Caco-2 (cell line): ENCODE data around the gene ASIC1. TPM values are rescaled to one million over a fixed set of nuclear protein-coding genes. Genes with fewer than 3 reads are reported as not detected.

Experiments
- BruUV-seq: library from RNA; stranded (reverse); fragments of 400-500 nt; replicated peaks from 2 replicates; lab custom pipeline; 2021; lab: Mats Ljungman, UMichigan
- CTCF ChIA-PET: fragments of 300-600 bp; sonication (Branson Sonifier 250); formaldehyde crosslinking; loops from one replicate; lab custom pipeline; 2022; ENCODE audit warnings: antibody characterized with exemption; lab: Charles Lee
- POLR2A ChIA-PET: fragments of 300-600 bp; sonication (Branson Sonifier 250); formaldehyde crosslinking; loops from one replicate; lab custom pipeline; 2022; ENCODE audit warnings: antibody characterized with exemption; lab: Charles Lee
- DNase-seq, 2 experiments: peaks; one replicate each; pipeline versions ENCODE4 v3.0.0 to v3.0.0-alpha.2; 2020 to 2022
- H3K27me3 ChIP-seq: replicated peaks from 2 replicates; pipeline ENCODE4 v1.6.0; 2011; ENCODE audit warnings: low read length; ENCODE audit not compliant: control insufficient read depth, insufficient read depth
- H3K36me3 ChIP-seq: 2 replicates; pipeline ENCODE4 v1.5.1; 2011; ENCODE audit warnings: low read length; ENCODE audit not compliant: control insufficient read depth, insufficient read depth
- H3K4me1 ChIP-seq: fragments of 250-450 bp; sonication (Bioruptor Pico); 2 replicates; pipeline ENCODE4 v1.5.1; 2020; ENCODE audit warnings: mild to moderate bottlenecking
- H3K4me3 ChIP-seq: 2 replicates; pipeline ENCODE4 v1.5.1; 2011; ENCODE audit warnings: low read depth, mild to moderate bottlenecking, control low read depth, low read length
- H3K9me3 ChIP-seq: fragments of 250-450 bp; sonication (Bioruptor Pico); 2 replicates; pipeline ENCODE4 v1.5.1; 2020; ENCODE audit warnings: mild to moderate bottlenecking, moderate library complexity
- H3K27ac Mint-ChIP-seq: one replicate; pipeline ENCODE4 v1.8.0; 2022; ENCODE audit warnings: mixed read lengths; ENCODE audit not compliant: unreplicated experiment
- H3K27me3 Mint-ChIP-seq: one replicate; pipeline ENCODE4 v1.8.0; 2022; ENCODE audit warnings: mixed read lengths; ENCODE audit not compliant: insufficient read depth, unreplicated experiment
- H3K36me3 Mint-ChIP-seq: one replicate; pipeline ENCODE4 v1.8.0; 2022; ENCODE audit warnings: mild to moderate bottlenecking, mixed read lengths; ENCODE audit not compliant: insufficient read depth, unreplicated experiment
- H3K4me1 Mint-ChIP-seq: one replicate; pipeline ENCODE4 v1.8.0; 2022; ENCODE audit warnings: low read depth, mixed read lengths; ENCODE audit not compliant: unreplicated experiment
- H3K4me3 Mint-ChIP-seq: one replicate; pipeline ENCODE4 v1.8.0; 2022; ENCODE audit warnings: mild to moderate bottlenecking, moderate library complexity, mixed read lengths; ENCODE audit not compliant: unreplicated experiment
- H3K9me3 Mint-ChIP-seq: one replicate; pipeline ENCODE4 v1.8.0; 2022; ENCODE audit warnings: mixed read lengths; ENCODE audit not compliant: unreplicated experiment
- CTCF ChIP-seq, 2 experiments: fragments of 200-600 bp in 1 of 2; IDR thresholded peaks; 1 replicate in 1 of 2; 2 replicates in 1 of 2; pipeline versions ENCODE4 v1.5.1 to v1.8.0; 2011 to 2022; ENCODE audit warnings: antibody characterized with exemption in 1 of 2, control low read depth in 1 of 2, inconsistent platforms in 1 of 2, low read depth in 1 of 2, low read length in 1 of 2, mild to moderate bottlenecking in 1 of 2, moderate library complexity in 1 of 2; ENCODE audit not compliant: insufficient read depth in 1 of 2, severe bottlenecking in 1 of 2, unreplicated experiment in 1 of 2
- intact Hi-C: fragments of 100-400 bp; cut with micrococcal nuclease; formaldehyde crosslinking; loops from one replicate; pipeline ENCODE4 v1.10.0; 2022; ENCODE audit not compliant: unreplicated experiment
- total RNA-seq: library from RNA; stranded (reverse); gene quantifications from 2 replicates; pipeline ENCODE4 v1.2.3, GENCODE V29; 2022

Gene ASIC1
- total RNA-seq, 1 experiment from 2014 or later = 17.8 TPM

DNA sequence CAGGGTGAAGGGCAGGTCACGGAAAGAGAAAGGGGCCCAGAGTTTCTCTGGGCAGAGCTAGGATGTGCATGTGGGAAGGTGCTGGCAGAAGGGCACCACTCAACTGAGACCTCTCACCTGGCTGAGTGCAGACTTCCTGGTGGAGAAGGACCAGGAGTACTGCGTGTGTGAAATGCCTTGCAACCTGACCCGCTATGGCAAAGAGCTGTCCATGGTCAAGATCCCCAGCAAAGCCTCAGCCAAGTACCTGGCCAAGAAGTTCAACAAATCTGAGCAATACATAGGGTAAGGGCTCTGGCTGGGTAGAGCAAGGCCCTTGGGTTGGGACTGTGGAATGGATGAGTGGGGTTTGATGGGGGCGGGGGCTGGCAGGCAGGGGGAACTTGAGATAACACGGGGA lies 22.4 kb downstream of the ASIC1 start:
- no peak for DNase-seq
- no TSS peak for BruUV-seq
- H3K27me3 ChIP-seq = no peaks in the 10 kb centered on the region
- Mint-ChIP-seq H3K27ac (no peak overlapping the region), H3K4me3 (no peak overlapping the region), H3K9me3 (no peaks in the 10 kb centered on the region), H3K4me1 (peaks cover 38% of the 10 kb centered on the region), H3K36me3 (peaks cover 7% of the 10 kb centered on the region), H3K27me3 (no peaks in the 10 kb centered on the region)
- intact Hi-C loops = no loop called here
- no peaks in the 10 kb centered on the region for H3K9me3 ChIP-seq
- H3K4me3 ChIP-seq = no peak overlapping the region
- ChIA-PET CTCF (interaction anchor here (0.7 to 2.0 kb wide), 2 partner anchors 30 to 32 kb away, joined by 3 to 10 read pairs; partner anchors contain the start of gene COX14), POLR2A (no interaction called here)
- no peak for TF ChIP-seq CTCF (IDR thresholded peaks at IDR 0.05; ENCODE audit: insufficient read depth in 1 of 2, low read depth in 1 of 2, low read length in 1 of 2, severe bottlenecking in 1 of 2, unreplicated experiment in 1 of 2)
- peaks cover 54% of the 10 kb centered on the region for H3K4me1 ChIP-seq
- H3K36me3 ChIP-seq = peaks cover 2% of the 10 kb centered on the region; the same call in 1 of the 2 replicates

DNA sequence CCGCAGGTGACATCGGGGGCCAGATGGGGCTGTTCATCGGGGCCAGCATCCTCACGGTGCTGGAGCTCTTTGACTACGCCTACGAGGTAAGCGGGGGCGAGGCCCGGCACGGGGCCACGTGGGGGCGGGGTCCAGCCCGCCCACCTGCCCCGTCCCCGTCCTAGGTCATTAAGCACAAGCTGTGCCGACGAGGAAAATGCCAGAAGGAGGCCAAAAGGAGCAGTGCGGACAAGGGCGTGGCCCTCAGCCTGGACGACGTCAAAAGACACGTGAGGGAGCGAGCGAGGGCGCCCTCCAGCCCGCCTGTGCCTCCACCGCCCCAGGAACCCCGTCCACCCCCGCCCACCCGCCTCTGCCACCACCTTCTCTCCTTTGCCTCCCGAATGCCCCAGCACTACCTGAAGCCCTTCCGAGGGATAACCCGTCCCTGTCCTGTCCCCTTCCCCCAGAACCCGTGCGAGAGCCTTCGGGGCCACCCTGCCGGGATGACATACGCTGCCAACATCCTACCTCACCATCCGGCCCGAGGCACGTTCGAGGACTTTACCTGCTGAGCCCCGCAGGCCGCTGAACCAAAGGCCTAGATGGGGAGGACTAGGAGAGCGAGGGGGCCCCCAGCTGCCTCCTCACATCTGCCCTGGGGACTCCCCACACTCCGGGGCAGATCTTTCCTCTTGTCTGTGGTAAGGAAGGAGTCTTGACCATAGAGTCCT lies 23.9 kb downstream of the ASIC1 start:
- Histone ChIP-seq H3K27me3 (no peaks in the 10 kb centered on the region), H3K36me3 (peaks cover 2% of the 10 kb centered on the region; the same call in 1 of the 2 replicates), H3K4me1 (peaks cover 40% of the 10 kb centered on the region), H3K4me3 (no peak overlapping the region), H3K9me3 (no peaks in the 10 kb centered on the region)
- ChIA-PET POLR2A (no interaction called here), CTCF (no interaction called here)
- H3K36me3 Mint-ChIP-seq = peaks cover 12% of the 10 kb centered on the region
- H3K4me1 Mint-ChIP-seq = peaks cover 32% of the 10 kb centered on the region
- BruUV-seq = no TSS peak
- H3K27me3 Mint-ChIP-seq = no peaks in the 10 kb centered on the region
- TF ChIP-seq CTCF (IDR thresholded peaks at IDR 0.05; ENCODE audit: insufficient read depth in 1 of 2, low read depth in 1 of 2, low read length in 1 of 2, severe bottlenecking in 1 of 2, unreplicated experiment in 1 of 2) = no peak
- intact Hi-C loops = no loop called here
- no peak overlapping the region for H3K4me3 Mint-ChIP-seq
- peak overlapping the region; percentile 93 for H3K27ac Mint-ChIP-seq
- no peaks in the 10 kb centered on the region for H3K9me3 Mint-ChIP-seq
- DNase-seq = no peak

DNA sequence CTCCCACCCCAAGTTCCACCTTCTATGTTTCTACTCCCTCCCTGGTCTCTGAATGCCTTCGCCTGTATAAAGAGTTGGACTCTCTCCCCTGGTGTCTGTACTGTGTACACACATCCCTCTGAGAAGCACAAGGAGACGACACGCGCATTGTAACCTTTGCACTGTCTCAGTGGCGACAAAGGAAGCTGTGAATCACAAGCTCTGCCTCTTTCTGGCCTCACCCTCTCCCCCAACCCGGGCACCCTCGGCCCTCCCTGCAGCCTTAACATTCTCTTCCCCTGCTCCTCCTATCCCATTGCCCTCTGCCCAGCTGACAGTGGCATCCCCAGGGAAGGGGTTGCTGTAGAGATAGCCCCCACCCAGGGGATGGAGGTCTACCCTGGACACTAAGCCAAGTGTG lies 25.2 kb downstream of the ASIC1 start:
- ChIA-PET POLR2A (interaction anchor here (0.5 to 1.7 kb wide), 8 partner anchors 12 to 342 kb away, joined by 3 to 19 read pairs (median 4); partner anchors contain the start of genes COX14, RACGAP1 and TMBIM6), CTCF (interaction anchor here (0.5 to 2.1 kb wide), 23 partner anchors 8 to 951 kb away, joined by 3 to 47 read pairs (median 3); partner anchors contain the start of genes CERS5 and COX14)
- Mint-ChIP-seq H3K4me1 (peaks cover 37% of the 10 kb centered on the region), H3K27ac (peak overlapping the region; percentile 93), H3K4me3 (peak overlapping the region; percentile 68), H3K9me3 (no peaks in the 10 kb centered on the region), H3K36me3 (peaks cover 26% of the 10 kb centered on the region), H3K27me3 (no peaks in the 10 kb centered on the region)
- no peaks in the 10 kb centered on the region for H3K27me3 ChIP-seq
- H3K36me3 ChIP-seq = peaks cover 8% of the 10 kb centered on the region
- intact Hi-C loops = no loop called here
- no peak overlapping the region for H3K4me3 ChIP-seq
- H3K9me3 ChIP-seq = no peaks in the 10 kb centered on the region
- no TSS peak for BruUV-seq
- DNase-seq = peak; percentile 87 to 93
- peaks cover 40% of the 10 kb centered on the region for H3K4me1 ChIP-seq
- TF ChIP-seq CTCF (IDR thresholded peaks at IDR 0.05; ENCODE audit: insufficient read depth in 1 of 2, low read depth in 1 of 2, low read length in 1 of 2, severe bottlenecking in 1 of 2, unreplicated experiment in 1 of 2) = peak in 1 of 2 experiments; percentile 10
